HG02678 (cell line): Measurements from ENCODE around the gene PACSIN2.
"Not testable (repeated sequence)": the region's sequence is repeated elsewhere in the genome, so short reads cannot be mapped to it uniquely, and the experiment has no call there.

Source experiments
- ATAC-seq: cut with Tn5 transposase; IDR thresholded peaks from one replicate; pipeline ENCODE4 v1.9.1; 2021; ENCODE audit warnings: mild to moderate bottlenecking, moderate library complexity; ENCODE audit not compliant: unreplicated experiment

The PACSIN2 gene

GRCh38 chr22:43014869-43015676 is at the start of gene PACSIN2:
PACSIN2 (minus strand) TSS chr22:43015149; CDS start chr22:42912080, 103,069 bp downstream.
- ATAC-seq: peak; percentile 96

- ATAC-seq: no peak
These were observed 45.2 kb upstream of the PACSIN2 start for GRCh38 chr22:43060183-43060582.

GRCh38 chr22:43057641-43058040 is 42.7 kb upstream of the PACSIN2 start:
- no peak for ATAC-seq

GRCh38 chr22:43053176-43053575 is 38.2 kb upstream of the PACSIN2 start:
- ATAC-seq: no peak

GRCh38 chr22:43050995-43051394 is 36.0 kb upstream of the PACSIN2 start:
- no peak for ATAC-seq

- no peak for ATAC-seq
These were observed 32.7 kb upstream of the PACSIN2 start for GRCh38 chr22:43047605-43048004.

GRCh38 chr22:43044290-43044712 is 29.4 kb upstream of the PACSIN2 start:
- no peak for ATAC-seq

- no peak for ATAC-seq
These were observed 27.3 kb upstream of the PACSIN2 start for GRCh38 chr22:43042101-43042780.

- no peak for ATAC-seq
These were observed 24.9 kb upstream of the PACSIN2 start for GRCh38 chr22:43039800-43040199.

- no peak for ATAC-seq
These were observed 23.4 kb upstream of the PACSIN2 start for GRCh38 chr22:43038325-43038724.

GRCh38 chr22:43036282-43036829 is 21.4 kb upstream of the PACSIN2 start:
- no peak for ATAC-seq

- ATAC-seq: no peak
These were observed 20.3 kb upstream of the PACSIN2 start for GRCh38 chr22:43035250-43035649.

GRCh38 chr22:43031617-43032016 is 16.7 kb upstream of the PACSIN2 start:
- ATAC-seq: no peak

GRCh38 chr22:43018615-43019014 is 3.7 kb upstream of the PACSIN2 start:
- ATAC-seq: no peak

- ATAC-seq: no peak
These were observed 2.8 kb upstream of the PACSIN2 start for GRCh38 chr22:43017525-43018460.

GRCh38 chr22:43016150-43016549 is 1.2 kb upstream of the PACSIN2 start:
- ATAC-seq: not testable (repeated sequence)

- no peak for ATAC-seq
These were observed 711 bp upstream of the PACSIN2 start for GRCh38 chr22:43015677-43016042.

GRCh38 chr22:43014316-43014868 is 557 bp downstream of the PACSIN2 start:
- ATAC-seq: peak; percentile 16

- ATAC-seq: no peak
These were observed 1.3 kb downstream of the PACSIN2 start for GRCh38 chr22:43013355-43014315.
